ENCODE results near the gene CFHR2.
"Not testable (repeated sequence)": the region's sequence is repeated elsewhere in the genome, so short reads cannot be mapped to it uniquely, and the experiment has no call there.

CFHR2 gene

DNA sequence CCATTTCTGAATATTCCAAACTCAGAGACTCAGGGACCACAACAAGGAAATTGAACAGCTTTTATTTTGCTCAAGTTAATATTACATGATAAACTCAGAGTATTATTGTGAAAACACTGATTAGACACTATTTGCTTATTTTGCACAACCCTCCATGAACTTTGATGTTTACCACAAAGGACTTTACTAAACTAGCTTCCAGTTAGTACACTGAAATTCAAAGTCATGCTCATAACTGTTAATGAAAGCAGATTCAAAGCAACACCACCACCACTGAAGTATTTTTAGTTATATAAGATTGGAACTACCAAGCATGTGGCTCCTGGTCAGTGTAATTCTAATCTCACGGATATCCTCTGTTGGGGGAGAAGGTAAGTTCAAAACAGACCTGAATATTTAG lies at the start of gene CFHR2:
CFHR2 (plus strand) TSS at position 171 of the 400 bp plus-strand sequence; CDS start at position 314, 143 bp downstream.
- H3K9me3 ChIP-seq; H3K4me1 ChIP-seq (ENCODE audit: control insufficient read depth in 1 of 2, insufficient read depth in 1 of 2, low read depth in 1 of 2, low read length in 1 of 2); H3K27me3 ChIP-seq; H3K4me3 ChIP-seq (ENCODE audit: low read depth in 1 of 2, low read length in 1 of 2); H3K36me3 ChIP-seq; H3K27ac ChIP-seq: not testable (repeated sequence)

DNA sequence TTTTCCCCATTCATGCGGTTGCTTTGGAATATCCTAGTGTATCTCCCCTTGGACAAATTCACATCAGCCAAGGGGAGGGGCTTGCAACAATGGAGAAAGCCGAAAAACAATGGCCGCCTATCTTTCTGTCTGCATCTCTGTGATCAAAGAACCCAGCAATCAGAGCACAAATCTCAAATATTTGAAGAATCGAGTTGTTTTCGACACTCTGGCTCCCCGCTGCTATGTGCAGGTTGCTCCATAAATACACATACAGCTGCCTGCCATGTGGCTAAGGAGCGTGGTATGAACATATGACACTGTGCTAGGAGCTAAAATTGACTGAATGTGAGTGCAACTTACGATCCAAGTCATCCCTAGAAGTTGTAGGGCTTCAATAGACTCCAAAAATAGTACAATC lies 47.2 kb upstream of the CFHR2 start:
- H3K27me3 ChIP-seq = peaks cover 5% of the 10 kb centered on the region
- TF ChIP-seq, protein P1, sequence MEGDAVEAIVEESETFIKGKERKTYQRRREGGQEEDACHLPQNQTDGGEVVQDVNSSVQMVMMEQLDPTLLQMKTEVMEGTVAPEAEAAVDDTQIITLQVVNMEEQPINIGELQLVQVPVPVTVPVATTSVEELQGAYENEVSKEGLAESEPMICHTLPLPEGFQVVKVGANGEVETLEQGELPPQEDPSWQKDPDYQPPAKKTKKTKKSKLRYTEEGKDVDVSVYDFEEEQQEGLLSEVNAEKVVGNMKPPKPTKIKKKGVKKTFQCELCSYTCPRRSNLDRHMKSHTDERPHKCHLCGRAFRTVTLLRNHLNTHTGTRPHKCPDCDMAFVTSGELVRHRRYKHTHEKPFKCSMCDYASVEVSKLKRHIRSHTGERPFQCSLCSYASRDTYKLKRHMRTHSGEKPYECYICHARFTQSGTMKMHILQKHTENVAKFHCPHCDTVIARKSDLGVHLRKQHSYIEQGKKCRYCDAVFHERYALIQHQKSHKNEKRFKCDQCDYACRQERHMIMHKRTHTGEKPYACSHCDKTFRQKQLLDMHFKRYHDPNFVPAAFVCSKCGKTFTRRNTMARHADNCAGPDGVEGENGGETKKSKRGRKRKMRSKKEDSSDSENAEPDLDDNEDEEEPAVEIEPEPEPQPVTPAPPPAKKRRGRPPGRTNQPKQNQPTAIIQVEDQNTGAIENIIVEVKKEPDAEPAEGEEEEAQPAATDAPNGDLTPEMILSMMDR (IDR thresholded peaks at IDR 0.05) = no peak
- no peaks in the 10 kb centered on the region for H3K9me3 ChIP-seq
- H3K4me3 ChIP-seq (ENCODE audit: low read depth in 1 of 2, low read length in 1 of 2) = no peak overlapping the region
- H3K27ac ChIP-seq = no peak overlapping the region
- no peaks in the 10 kb centered on the region for H3K36me3 ChIP-seq
- H3K4me1 ChIP-seq (ENCODE audit: control insufficient read depth in 1 of 2, insufficient read depth in 1 of 2, low read depth in 1 of 2, low read length in 1 of 2) = no peaks in the 10 kb centered on the region

DNA sequence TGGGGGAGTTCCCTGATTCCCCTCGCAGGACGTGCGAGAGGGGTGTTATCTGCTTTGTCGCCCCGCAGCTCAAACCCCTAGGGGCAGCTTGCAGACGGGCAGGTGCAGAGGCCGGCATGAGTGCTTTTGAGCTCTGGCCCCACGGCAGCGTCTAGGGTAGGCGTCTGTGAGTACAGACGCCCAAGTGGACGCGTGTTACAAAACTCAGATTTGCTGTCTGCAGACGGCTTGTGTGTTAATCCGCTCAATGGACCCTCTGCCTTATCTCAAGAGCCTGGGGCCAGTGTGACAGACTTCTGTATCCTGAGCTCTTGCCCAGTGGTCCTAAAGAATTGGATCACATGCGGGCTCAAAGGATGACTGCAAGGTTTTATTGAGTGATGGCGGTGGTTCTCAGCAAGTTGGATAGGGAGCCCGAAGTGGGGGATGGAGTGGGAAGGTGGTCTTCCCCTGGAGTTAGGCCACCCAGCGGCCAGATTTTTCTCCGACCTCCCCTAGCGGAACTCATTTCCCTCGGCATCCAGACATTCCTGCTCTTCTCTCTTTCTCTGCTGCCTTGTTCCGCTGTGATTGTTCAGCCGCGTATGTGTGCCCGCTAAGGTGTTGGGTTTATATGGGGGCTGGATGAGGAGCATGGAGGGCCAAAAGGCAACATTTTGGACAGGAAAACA lies 46.2 kb upstream of the CFHR2 start:
- Histone ChIP-seq H3K27me3 (peaks cover 5% of the 10 kb centered on the region), H3K27ac (no peak overlapping the region), H3K4me3 (ENCODE audit: low read depth in 1 of 2, low read length in 1 of 2) (no peak overlapping the region), H3K9me3 (no peaks in the 10 kb centered on the region), H3K4me1 (ENCODE audit: control insufficient read depth in 1 of 2, insufficient read depth in 1 of 2, low read depth in 1 of 2, low read length in 1 of 2) (no peaks in the 10 kb centered on the region), H3K36me3 (no peaks in the 10 kb centered on the region)
- TF ChIP-seq, protein P1 (IDR thresholded peaks at IDR 0.05) = no peak

DNA sequence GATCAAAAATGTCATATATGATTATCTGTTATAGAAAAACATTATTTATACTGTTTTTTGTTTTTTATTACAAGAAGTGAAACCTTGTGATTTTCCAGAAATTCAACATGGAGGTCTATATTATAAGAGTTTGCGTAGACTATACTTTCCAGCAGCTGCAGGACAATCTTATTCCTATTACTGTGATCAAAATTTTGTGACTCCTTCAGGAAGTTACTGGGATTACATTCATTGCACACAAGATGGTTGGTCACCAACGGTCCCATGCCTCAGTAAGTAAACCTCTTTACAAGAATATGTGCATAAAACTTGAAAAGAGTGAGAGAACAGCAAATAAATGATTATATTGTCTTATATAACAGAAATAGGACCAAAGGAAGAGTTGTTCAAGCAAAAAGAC lies 41.2 kb upstream of the CFHR2 start:
- H3K9me3 ChIP-seq = no peaks in the 10 kb centered on the region
- H3K4me3 ChIP-seq (ENCODE audit: low read depth in 1 of 2, low read length in 1 of 2) = no peak overlapping the region
- TF ChIP-seq, protein P1 (IDR thresholded peaks at IDR 0.05) = no peak
- H3K27me3 ChIP-seq = peaks cover 2% of the 10 kb centered on the region
- no peaks in the 10 kb centered on the region for H3K36me3 ChIP-seq
- H3K4me1 ChIP-seq (ENCODE audit: control insufficient read depth in 1 of 2, insufficient read depth in 1 of 2, low read depth in 1 of 2, low read length in 1 of 2) = no peaks in the 10 kb centered on the region
- H3K27ac ChIP-seq = no peak overlapping the region

DNA sequence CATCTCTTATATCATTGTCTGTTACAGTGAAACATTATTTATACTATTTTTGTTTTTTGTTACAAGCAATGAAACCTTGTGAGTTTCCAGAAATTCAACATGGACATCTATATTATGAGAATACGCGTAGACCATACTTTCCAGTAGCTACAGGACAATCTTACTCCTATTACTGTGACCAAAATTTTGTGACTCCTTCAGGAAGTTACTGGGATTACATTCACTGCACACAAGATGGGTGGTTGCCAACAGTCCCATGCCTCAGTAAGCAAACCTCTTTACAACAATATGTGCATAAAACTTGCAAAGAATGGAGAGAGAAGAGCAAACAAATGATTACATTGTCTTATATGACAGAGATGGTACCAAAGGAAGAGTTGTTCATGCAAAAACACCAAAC lies 33.3 kb upstream of the CFHR2 start:
- Histone ChIP-seq H3K27ac (no peak overlapping the region), H3K4me1 (ENCODE audit: control insufficient read depth in 1 of 2, insufficient read depth in 1 of 2, low read depth in 1 of 2, low read length in 1 of 2) (no peaks in the 10 kb centered on the region), H3K27me3 (no peaks in the 10 kb centered on the region), H3K36me3 (no peaks in the 10 kb centered on the region), H3K4me3 (ENCODE audit: low read depth in 1 of 2, low read length in 1 of 2) (no peak overlapping the region), H3K9me3 (no peaks in the 10 kb centered on the region)
- TF ChIP-seq, protein P1 (IDR thresholded peaks at IDR 0.05) = no peak

DNA sequence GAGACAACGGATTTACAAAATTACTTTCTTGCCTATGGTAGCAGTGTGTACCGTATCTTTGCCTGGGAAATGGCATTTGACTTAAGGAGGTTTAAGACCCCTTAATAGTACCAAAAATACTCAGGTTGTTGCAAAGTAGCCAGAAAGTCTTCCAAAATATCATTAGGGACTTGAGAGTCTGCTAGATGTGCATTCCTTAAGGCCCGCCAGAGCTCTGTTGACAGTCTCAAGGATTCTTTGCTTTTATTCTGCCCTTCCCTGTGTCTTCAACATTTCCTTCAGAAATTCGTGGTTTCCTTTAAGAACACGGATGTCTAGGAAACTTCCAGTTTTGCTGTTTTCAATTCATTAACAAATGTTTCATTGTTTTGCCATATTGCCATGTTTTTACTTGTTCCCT lies 31.3 kb upstream of the CFHR2 start:
- H3K4me3 ChIP-seq (ENCODE audit: low read depth in 1 of 2, low read length in 1 of 2); H3K9me3 ChIP-seq; H3K27ac ChIP-seq; H3K27me3 ChIP-seq; H3K4me1 ChIP-seq (ENCODE audit: control insufficient read depth in 1 of 2, insufficient read depth in 1 of 2, low read depth in 1 of 2, low read length in 1 of 2); H3K36me3 ChIP-seq: not testable (repeated sequence)

DNA sequence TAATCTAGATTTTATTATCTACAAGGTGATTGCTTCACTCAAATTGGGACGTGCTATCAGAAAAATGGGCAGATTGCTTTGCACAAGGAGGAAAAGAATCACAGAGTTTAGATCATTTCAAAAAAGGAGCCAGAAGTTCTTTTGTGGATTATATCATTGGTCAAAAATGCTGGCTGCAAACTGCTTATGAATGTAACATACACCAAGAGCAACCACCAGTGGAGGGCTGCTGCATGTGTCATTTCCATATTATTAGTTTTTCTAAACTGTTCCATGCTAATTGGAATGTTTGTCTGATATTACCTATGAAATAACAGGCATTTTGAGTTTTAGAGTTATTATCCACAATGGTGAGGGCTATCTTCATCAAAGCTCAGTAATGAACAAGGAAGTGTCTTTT lies 16.7 kb upstream of the CFHR2 start:
- not testable (repeated sequence) for H3K27ac ChIP-seq; H3K9me3 ChIP-seq; H3K27me3 ChIP-seq; H3K4me1 ChIP-seq (ENCODE audit: control insufficient read depth in 1 of 2, insufficient read depth in 1 of 2, low read depth in 1 of 2, low read length in 1 of 2); H3K4me3 ChIP-seq (ENCODE audit: low read depth in 1 of 2, low read length in 1 of 2); H3K36me3 ChIP-seq

DNA sequence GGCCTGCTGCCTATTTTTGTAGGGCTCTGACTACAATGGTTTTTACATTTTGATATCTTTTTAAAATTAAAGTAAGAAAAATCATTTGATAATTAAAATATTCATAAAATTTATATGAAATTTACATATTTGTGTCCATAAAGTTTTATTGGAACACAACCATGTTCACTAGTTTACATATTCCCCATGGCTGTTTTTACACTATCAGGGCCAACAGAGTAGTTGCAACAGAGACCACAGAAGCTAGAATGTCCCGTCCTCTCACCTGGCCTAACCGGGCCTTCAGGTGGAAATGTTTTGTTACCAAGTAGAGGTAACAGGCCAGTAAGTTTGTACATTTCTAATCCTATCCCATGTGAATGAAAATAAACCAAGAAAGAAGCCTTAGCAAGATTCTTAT lies 10.7 kb upstream of the CFHR2 start:
- not testable (repeated sequence) for H3K9me3 ChIP-seq; H3K36me3 ChIP-seq; H3K4me1 ChIP-seq (ENCODE audit: control insufficient read depth in 1 of 2, insufficient read depth in 1 of 2, low read depth in 1 of 2, low read length in 1 of 2); H3K4me3 ChIP-seq (ENCODE audit: low read depth in 1 of 2, low read length in 1 of 2); H3K27me3 ChIP-seq; H3K27ac ChIP-seq
